Esophagus squamous epithelium (tissue), 4 donors: ENCODE measurements around the gene NDC1.

ENCODE experiments used
- CTCF ChIP-seq, 6 experiments: fragments of 450-650 bp in 4 of 6; fragments of 200-600 bp in 2 of 6; sonication (generic) in 2 of 6; IDR thresholded peaks; one replicate each; pipeline ENCODE4 v1.5.1; 2016 to 2019; ENCODE audit warnings: antibody characterized with exemption in 6 of 6, mild to moderate bottlenecking in 4 of 6, moderate library complexity in 4 of 6
- POLR2A ChIP-seq, 4 donors: fragments of 450-650 bp; IDR thresholded peaks; one replicate each; pipeline ENCODE4 v1.6.1; 2017; ENCODE audit warnings: antibody characterized with exemption in 4 of 4, mild to moderate bottlenecking in 4 of 4, moderate library complexity in 3 of 4

GRCh38 chr1:53721088-53721487 lies 117.0 kb downstream of the NDC1 start:
- TF ChIP-seq POLR2A (IDR thresholded peaks at IDR 0.05) (no peak), CTCF (IDR thresholded peaks at IDR 0.05) (no peak)
